Activated CD4-positive, alpha-beta T cell treated with anti-CD3 and anti-CD28 coated beads for 36 hours (primary cell): ENCODE results near the gene ADGRB3. TPM values are rescaled to one million over a fixed set of nuclear protein-coding genes. Genes with fewer than 3 reads are reported as not detected.
A peak's percentile ranks its signal among the peaks of the same experiment; 100 is the strongest.

ENCODE experiments used
- ATAC-seq: fragments of 200-7000 bp; cut with Tn5 transposase; one replicate; pipeline ENCODE4 v1.10.0; 2021; ENCODE audit warnings: mild to moderate bottlenecking, moderate library complexity
- CTCF ChIA-PET: fragments of 350-600 bp; sonication (Branson Sonifier 250); formaldehyde crosslinking; loops from one replicate; lab custom pipeline; 2021; ENCODE audit warnings: antibody characterized with exemption; lab: Charles Lee
- POLR2A ChIA-PET: fragments of 350-600 bp; sonication (Branson Sonifier 250); formaldehyde crosslinking; loops from one replicate; lab custom pipeline; 2021; ENCODE audit warnings: antibody characterized with exemption, inconsistent platforms; lab: Charles Lee
- DNase-seq: peaks from one replicate; pipeline ENCODE4 v3.0.0-alpha.2; 2020
- H3K27ac Mint-ChIP-seq: one replicate; pipeline ENCODE4 v1.8.0; 2021; ENCODE audit warnings: mixed read lengths
- H3K27me3 Mint-ChIP-seq: one replicate; pipeline ENCODE4 v1.8.0; 2021; ENCODE audit warnings: mixed read lengths
- H3K36me3 Mint-ChIP-seq: one replicate; pipeline ENCODE4 v1.8.0; 2021; ENCODE audit warnings: low read depth, mixed read lengths
- H3K4me1 Mint-ChIP-seq: one replicate; pipeline ENCODE4 v1.8.0; 2021; ENCODE audit warnings: mixed read lengths
- H3K4me3 Mint-ChIP-seq: one replicate; pipeline ENCODE4 v1.8.0; 2021; ENCODE audit warnings: mild to moderate bottlenecking, moderate library complexity, mixed read lengths
- H3K9me3 Mint-ChIP-seq: one replicate; pipeline ENCODE4 v1.8.0; 2021; ENCODE audit warnings: low read depth, mixed read lengths
- intact Hi-C, 2 experiments: fragments of 100-400 bp; cut with DNase I in 1 of 2; cut with micrococcal nuclease in 1 of 2; formaldehyde crosslinking; loops; one replicate each; pipeline versions ENCODE4 v1.14.2 to v1.15.1; 2022 to 2024; cut with DNase I, micrococcal nuclease
- total RNA-seq, 2 experiments: library from RNA; stranded (reverse); gene quantifications; one replicate each; pipeline ENCODE4 v1.2.3, GENCODE V29; 2021

Gene ADGRB3
- total RNA-seq, 2 experiments from 2014 or later = not detected

DNA sequence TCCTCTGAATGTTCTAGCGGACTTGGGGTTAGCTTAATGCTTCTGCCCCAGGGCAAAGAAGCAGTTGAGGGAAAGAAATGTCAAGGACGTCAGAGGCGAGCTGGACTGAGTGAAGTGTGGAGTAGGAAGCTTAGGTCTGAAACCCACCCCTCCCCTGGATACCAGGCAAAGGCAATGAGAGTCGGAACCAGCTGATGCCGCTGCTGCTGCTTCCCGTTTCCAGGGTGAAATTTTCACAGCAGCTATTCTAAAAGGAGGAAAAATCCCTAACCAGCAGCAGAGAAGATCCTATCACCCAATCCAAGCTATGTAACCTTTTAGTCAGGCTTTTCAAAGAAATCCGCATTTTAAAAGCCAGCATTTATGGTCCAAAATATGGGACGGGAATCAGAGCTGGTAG, 597.4 kb downstream of the ADGRB3 start:
- POLR2A ChIA-PET = no interaction called here
- no peaks in the 10 kb centered on the region for H3K36me3 Mint-ChIP-seq
- no peak overlapping the region for H3K4me3 Mint-ChIP-seq
- no peak overlapping the region for H3K27ac Mint-ChIP-seq
- ATAC-seq (no peak), DNase-seq (no peak)
- peaks cover 6% of the 10 kb centered on the region for H3K9me3 Mint-ChIP-seq
- H3K4me1 Mint-ChIP-seq = no peaks in the 10 kb centered on the region
- intact Hi-C loops = no loop called here
- H3K27me3 Mint-ChIP-seq = peaks cover 2% of the 10 kb centered on the region
- CTCF ChIA-PET = no interaction called here

DNA sequence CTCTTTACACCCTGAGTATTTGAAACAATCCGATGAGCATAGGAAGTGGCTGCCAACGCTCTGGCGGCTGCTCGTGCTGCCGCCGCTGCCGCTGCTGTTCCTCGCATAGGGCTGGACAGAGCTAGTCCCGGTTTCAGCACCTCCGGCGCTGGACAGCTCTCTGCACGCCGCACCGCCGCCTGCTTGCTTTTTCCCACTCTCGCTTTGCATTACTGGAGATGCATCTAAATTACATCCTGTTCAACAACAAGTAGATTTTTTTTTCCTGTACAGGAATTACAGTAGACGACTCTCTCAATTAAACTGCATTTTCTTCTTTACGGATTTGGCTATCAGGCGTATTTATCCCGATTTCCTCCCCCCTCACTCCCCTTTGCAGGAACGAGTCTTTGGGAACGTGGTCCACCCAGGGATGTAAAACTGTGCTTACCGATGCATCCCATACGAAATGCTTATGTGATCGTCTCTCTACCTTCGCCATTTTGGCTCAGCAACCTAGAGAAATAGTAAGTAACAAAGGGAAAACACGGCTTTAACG, 597.9 kb downstream of the ADGRB3 start:
- peak; percentile 61 for ATAC-seq
- intact Hi-C loops = no loop called here

DNA sequence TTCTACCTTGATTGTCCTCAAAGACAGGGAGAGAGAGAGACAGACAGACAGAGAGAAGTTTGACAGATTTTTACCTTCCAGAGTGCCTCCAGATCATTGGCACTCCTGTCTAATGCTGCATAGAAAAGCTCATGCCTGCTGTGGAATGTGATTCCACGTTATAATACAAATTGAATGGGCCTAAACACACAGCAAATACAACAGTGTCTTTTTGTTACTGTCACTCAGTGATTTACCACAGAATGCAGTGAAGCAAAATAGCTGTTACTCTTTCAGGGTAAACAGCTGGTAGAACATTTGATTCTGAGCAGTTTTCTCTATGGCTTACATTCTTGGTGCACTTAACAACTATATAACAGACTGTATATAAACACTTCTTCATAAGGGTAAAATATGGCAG, 603.0 kb downstream of the ADGRB3 start:
- no peak overlapping the region for H3K4me3 Mint-ChIP-seq
- no peak overlapping the region for H3K27ac Mint-ChIP-seq
- ChIA-PET CTCF (no interaction called here), POLR2A (no interaction called here)
- DNase-seq (no peak), ATAC-seq (no peak)
- intact Hi-C loops = no loop called here
- H3K36me3 Mint-ChIP-seq = no peaks in the 10 kb centered on the region
- peaks cover 4% of the 10 kb centered on the region for H3K9me3 Mint-ChIP-seq
- H3K4me1 Mint-ChIP-seq = no peaks in the 10 kb centered on the region
- no peaks in the 10 kb centered on the region for H3K27me3 Mint-ChIP-seq

More for the DNA sequence above, 597.9 kb downstream of the ADGRB3 start:
- H3K4me3 Mint-ChIP-seq = no peak overlapping the region
- H3K27ac Mint-ChIP-seq = no peak overlapping the region
- H3K9me3 Mint-ChIP-seq = peaks cover 6% of the 10 kb centered on the region
- ChIA-PET POLR2A (no interaction called here), CTCF (no interaction called here)
- no peaks in the 10 kb centered on the region for H3K36me3 Mint-ChIP-seq
- peak; percentile 75 for DNase-seq
- H3K4me1 Mint-ChIP-seq = no peaks in the 10 kb centered on the region
- H3K27me3 Mint-ChIP-seq = peaks cover 2% of the 10 kb centered on the region

DNA sequence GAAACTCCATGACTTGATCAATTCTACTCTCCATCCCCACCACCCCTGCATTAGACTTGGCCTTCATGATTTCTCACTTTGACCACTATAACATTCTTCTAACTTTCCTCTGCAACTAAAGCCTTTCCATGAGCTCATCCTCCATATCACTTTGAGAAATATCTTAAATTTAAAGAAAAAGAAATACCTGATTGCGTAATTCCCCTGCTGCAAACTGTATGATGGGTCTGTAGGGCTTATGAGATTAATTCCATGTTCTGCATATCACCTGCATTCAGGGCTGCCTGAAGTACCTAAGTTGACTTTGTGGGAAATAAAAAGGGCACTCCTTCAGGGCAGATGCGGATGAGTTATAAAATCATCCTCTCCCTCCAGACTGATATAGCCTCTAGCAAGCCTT, 611.9 kb downstream of the ADGRB3 start:
- ChIA-PET CTCF (no interaction called here), POLR2A (no interaction called here)
- Mint-ChIP-seq H3K4me3 (no peak overlapping the region), H3K36me3 (no peaks in the 10 kb centered on the region), H3K4me1 (no peaks in the 10 kb centered on the region), H3K27ac (no peak overlapping the region), H3K27me3 (no peaks in the 10 kb centered on the region), H3K9me3 (no peaks in the 10 kb centered on the region)
- DNase-seq (no peak), ATAC-seq (no peak)
- intact Hi-C loops = no loop called here

DNA sequence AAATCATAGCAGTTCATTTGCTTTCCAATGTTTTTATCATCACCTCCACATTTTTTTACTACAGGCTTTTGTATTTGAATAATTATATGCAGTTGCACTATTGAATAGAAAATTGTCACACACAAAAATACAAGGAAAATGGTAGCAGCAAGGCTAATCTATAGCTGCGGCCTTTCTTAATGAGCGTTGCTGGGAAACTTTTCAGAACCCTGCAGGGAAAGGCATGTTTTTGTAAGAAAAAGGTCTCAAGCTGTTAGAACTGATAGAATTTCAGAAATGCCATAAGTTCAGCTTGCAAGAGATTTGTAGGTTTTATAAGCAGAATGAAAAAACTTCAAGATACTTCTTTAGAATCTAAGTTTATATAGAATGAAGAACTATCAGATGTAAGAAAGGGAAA, 625.9 kb downstream of the ADGRB3 start:
- Mint-ChIP-seq H3K4me1 (no peaks in the 10 kb centered on the region), H3K4me3 (no peak overlapping the region), H3K9me3 (peaks cover 5% of the 10 kb centered on the region), H3K36me3 (no peaks in the 10 kb centered on the region), H3K27me3 (no peaks in the 10 kb centered on the region), H3K27ac (no peak overlapping the region)
- DNase-seq (no peak), ATAC-seq (no peak)
- intact Hi-C loops = no loop called here
- POLR2A ChIA-PET = no interaction called here
- CTCF ChIA-PET = no interaction called here

DNA sequence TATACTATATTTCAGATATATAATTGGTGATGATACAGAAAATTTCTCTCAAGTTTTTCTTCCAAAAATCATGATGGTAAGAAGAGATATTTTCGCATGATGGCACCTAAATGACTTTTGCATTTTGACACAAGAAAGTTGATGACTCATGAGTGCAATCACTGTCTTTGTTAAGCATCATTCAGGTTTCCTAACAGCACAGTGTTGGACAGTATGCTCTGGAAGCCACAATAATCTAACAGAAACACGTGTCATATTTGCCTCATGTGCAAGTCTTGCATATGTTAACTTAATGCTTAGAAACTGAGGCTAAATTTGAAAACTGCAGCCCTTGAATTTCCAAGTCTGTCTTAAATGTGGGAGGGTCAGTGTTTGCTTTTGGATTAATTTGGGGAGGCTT, 628.2 kb downstream of the ADGRB3 start:
- ChIA-PET CTCF (no interaction called here), POLR2A (no interaction called here)
- Mint-ChIP-seq H3K27me3 (no peaks in the 10 kb centered on the region), H3K36me3 (no peaks in the 10 kb centered on the region), H3K4me1 (no peaks in the 10 kb centered on the region), H3K4me3 (no peak overlapping the region), H3K27ac (no peak overlapping the region), H3K9me3 (no peaks in the 10 kb centered on the region)
- intact Hi-C loops = no loop called here
- ATAC-seq = no peak
- no peak for DNase-seq

DNA sequence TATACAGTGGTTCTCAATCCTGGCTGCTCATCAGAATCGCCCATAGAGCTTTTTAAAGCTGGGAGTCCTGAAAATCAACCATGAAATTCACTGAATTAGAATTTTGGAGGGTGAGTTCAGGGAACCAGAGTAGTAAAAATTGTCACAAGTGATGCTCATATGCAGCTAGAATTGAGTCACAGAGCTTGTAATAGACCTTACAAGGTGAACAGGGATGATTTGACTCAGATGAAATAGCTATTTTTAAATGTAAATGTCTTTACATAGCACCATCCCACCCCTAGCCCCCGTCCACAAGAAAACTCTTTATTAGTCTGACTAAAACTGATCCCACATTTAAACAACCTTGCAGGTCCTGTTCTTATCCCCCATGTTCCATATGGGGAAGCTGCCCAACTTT, 630.0 kb downstream of the ADGRB3 start:
- Mint-ChIP-seq H3K4me1 (no peaks in the 10 kb centered on the region), H3K4me3 (no peak overlapping the region), H3K9me3 (no peaks in the 10 kb centered on the region), H3K27ac (no peak overlapping the region), H3K36me3 (no peaks in the 10 kb centered on the region), H3K27me3 (no peaks in the 10 kb centered on the region)
- ChIA-PET CTCF (no interaction called here), POLR2A (no interaction called here)
- no peak for ATAC-seq
- no peak for DNase-seq
- intact Hi-C loops = no loop called here

DNA sequence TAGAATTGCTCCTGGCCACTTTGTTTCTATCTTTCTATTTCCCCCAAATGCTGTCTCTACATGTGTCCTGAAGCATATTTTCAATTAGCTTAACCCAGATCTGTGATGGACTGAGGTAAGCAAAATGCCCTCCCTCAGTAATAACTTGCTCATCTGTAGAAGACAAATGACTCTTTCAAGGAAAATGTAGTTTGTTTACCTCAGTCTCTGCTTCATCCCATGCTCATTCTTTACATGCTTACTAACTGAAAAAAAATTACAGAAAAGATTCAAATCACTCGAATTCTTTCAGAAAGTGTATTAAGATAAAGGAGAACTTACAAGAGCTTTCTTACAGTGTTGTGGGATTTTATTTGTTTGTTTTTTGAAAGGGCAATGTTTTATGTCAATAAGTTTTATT, 630.6 kb downstream of the ADGRB3 start:
- CTCF ChIA-PET = no interaction called here
- Mint-ChIP-seq H3K36me3 (no peaks in the 10 kb centered on the region), H3K4me1 (no peaks in the 10 kb centered on the region), H3K9me3 (no peaks in the 10 kb centered on the region), H3K27me3 (no peaks in the 10 kb centered on the region), H3K27ac (no peak overlapping the region), H3K4me3 (no peak overlapping the region)
- DNase-seq = no peak
- intact Hi-C loops = no loop called here
- POLR2A ChIA-PET = no interaction called here
- ATAC-seq = no peak

DNA sequence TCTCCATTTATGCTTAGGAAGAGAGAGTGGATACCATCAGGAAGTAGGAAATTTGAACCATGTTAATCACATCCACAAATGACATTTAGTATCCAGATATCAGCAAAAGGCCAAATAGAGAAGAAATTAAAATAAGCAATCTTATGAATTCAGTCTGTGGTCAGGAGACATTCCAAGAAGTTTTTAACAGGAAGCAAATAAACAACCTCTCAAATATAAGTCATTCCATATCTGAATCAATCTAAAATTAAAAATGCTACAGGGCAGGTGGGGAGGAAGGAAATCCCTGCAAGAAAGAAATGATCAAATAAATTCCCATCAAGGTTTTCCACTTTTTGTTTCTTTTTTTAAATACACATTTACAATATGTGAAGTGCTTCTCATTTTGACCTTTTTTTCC, 641.1 kb downstream of the ADGRB3 start:
- Mint-ChIP-seq H3K4me3 (no peak overlapping the region), H3K36me3 (no peaks in the 10 kb centered on the region), H3K27ac (no peak overlapping the region), H3K27me3 (no peaks in the 10 kb centered on the region), H3K4me1 (no peaks in the 10 kb centered on the region), H3K9me3 (peaks cover 1% of the 10 kb centered on the region)
- intact Hi-C loops = no loop called here
- CTCF ChIA-PET = no interaction called here
- no peak for DNase-seq
- POLR2A ChIA-PET = no interaction called here
- no peak for ATAC-seq

DNA sequence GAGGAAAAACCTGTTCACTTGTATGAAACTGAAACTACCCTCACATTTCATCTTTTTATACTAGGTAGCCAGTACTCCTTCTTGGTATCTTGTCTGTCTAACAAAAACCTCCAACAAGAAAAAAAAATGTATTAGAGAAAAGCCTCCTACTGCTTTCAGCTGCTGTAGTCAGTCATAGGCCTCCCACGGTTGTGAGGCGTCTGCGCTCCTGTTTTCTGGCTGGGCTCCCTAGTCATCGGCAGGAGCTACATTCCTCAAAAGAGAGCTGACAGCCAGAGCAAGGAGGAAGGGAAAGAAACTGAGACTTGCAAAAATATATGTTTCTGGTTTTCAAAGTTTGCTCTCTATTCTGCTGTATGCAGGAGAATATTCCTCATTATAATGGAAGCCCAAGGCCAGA, 644.7 kb downstream of the ADGRB3 start:
- Mint-ChIP-seq H3K4me1 (no peaks in the 10 kb centered on the region), H3K27ac (no peak overlapping the region), H3K4me3 (no peak overlapping the region), H3K27me3 (no peaks in the 10 kb centered on the region), H3K9me3 (peaks cover 1% of the 10 kb centered on the region), H3K36me3 (no peaks in the 10 kb centered on the region)
- ChIA-PET POLR2A (no interaction called here), CTCF (no interaction called here)
- intact Hi-C loops = no loop called here
- ATAC-seq (no peak), DNase-seq (no peak)

DNA sequence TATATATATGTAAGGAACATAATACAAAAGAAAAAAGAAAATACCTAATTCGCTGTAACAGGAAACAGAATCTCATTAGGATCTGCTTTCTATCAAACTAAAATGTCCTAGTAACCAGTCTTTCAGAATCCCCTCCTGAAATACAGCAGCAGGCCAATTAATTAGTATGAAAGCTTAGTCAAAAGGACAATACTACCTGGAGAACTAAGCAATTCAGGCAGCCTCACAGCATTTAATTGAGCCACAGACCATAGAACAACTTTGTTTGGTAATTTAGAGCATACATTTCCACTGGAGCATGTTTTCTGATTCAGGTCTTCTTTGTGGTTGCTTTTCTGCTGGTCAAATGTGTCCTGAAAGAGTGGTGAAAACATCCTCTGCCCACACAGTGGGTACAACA, 645.8 kb downstream of the ADGRB3 start:
- Mint-ChIP-seq H3K27ac (no peak overlapping the region), H3K4me1 (no peaks in the 10 kb centered on the region), H3K4me3 (no peak overlapping the region), H3K9me3 (peaks cover 1% of the 10 kb centered on the region), H3K27me3 (no peaks in the 10 kb centered on the region), H3K36me3 (no peaks in the 10 kb centered on the region)
- POLR2A ChIA-PET = no interaction called here
- ATAC-seq (no peak), DNase-seq (no peak)
- CTCF ChIA-PET = no interaction called here
- intact Hi-C loops = no loop called here

DNA sequence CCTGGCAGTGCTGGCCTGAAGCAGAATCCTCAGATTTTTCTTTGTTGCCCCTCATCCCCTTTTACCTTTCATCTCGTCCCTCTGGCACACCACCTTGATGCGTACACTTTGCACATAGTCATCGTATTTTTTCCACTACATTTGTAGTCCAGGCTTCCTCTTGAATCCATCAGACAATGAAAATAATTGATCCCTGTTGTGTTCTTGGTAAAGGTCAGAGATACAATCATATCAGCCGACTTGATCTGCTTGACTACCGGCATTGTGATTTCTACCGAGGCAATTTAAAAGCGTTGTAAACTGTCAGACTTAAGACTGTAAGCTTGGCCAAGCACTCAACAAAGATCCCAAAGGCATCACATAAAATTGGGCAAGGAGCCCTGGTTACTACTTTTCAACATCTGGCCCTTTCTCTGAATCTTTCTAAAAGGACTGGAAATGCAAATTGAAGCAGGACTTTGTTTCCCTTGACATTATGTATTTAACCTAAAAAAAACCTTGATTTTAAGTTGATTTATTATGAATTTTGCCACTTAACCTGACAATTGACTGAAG, 649.2 kb downstream of the ADGRB3 start:
- no peaks in the 10 kb centered on the region for H3K27me3 Mint-ChIP-seq
- intact Hi-C loops = no loop called here
- H3K4me3 Mint-ChIP-seq = no peak overlapping the region
- H3K27ac Mint-ChIP-seq = no peak overlapping the region
- ChIA-PET CTCF (no interaction called here), POLR2A (no interaction called here)
- DNase-seq (no peak), ATAC-seq (no peak)
- no peaks in the 10 kb centered on the region for H3K4me1 Mint-ChIP-seq
- no peaks in the 10 kb centered on the region for H3K36me3 Mint-ChIP-seq
- H3K9me3 Mint-ChIP-seq = peaks cover under 1% of the 10 kb centered on the region

DNA sequence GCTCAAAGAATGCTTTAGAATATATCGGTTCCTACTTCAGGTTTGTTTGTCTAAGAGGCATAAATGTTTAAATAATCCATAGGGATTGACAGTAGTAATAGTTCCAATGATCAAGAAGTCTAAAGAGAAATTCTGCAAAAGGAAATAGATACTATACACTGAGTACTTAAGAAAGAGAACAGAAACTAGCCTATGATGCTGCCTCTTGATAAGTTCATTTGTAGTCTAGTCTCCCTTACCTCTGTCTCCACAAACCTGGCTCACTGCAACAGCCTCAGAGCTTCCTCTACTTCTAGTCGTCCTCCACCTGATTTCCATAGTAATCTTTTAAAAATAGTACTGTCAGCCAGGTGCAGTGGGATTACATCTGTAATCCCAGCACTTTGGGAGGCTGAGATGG, 650.0 kb downstream of the ADGRB3 start:
- CTCF ChIA-PET = no interaction called here
- Mint-ChIP-seq H3K9me3 (peaks cover 4% of the 10 kb centered on the region), H3K36me3 (no peaks in the 10 kb centered on the region), H3K4me1 (no peaks in the 10 kb centered on the region), H3K27me3 (no peaks in the 10 kb centered on the region), H3K27ac (no peak overlapping the region), H3K4me3 (no peak overlapping the region)
- no peak for DNase-seq
- no peak for ATAC-seq
- intact Hi-C loops = no loop called here
- POLR2A ChIA-PET = no interaction called here
